AG04449 (cell line): Measurements from ENCODE around the gene SCGB1A1.

Experiments
- CTCF ChIA-PET: fragments of 350-600 bp; formaldehyde crosslinking; extraction: SDS; loops from one replicate; lab custom pipeline; 2021; ENCODE audit warnings: antibody characterized with exemption; lab: Yijun Ruan, JAX
- POLR2A ChIA-PET: fragments of 400-600, 350-600 bp; formaldehyde crosslinking; extraction: SDS; loops from one replicate; lab custom pipeline; 2020; ENCODE audit warnings: antibody characterized with exemption, inconsistent platforms; lab: Yijun Ruan, JAX
- DNase-seq: peaks from one replicate; pipeline ENCODE4 v3.0.0-alpha.2; 2010; ENCODE audit warnings: low read depth, low spot score
- H3K4me3 ChIP-seq: 2 replicates; pipeline ENCODE4 v1.5.1; 2011; ENCODE audit warnings: low read depth, mild to moderate bottlenecking, control low read depth, low read length
- CTCF ChIP-seq: IDR thresholded peaks from one replicate; pipeline ENCODE4 v1.5.1; 2011; ENCODE audit warnings: mild to moderate bottlenecking, moderate library complexity, low read length, control low read depth, inconsistent platforms; ENCODE audit not compliant: insufficient read depth; ENCODE audit errors: missing control alignments

SCGB1A1 gene

GRCh38 chr11:62450543-62451240 is 31.9 kb downstream of the SCGB1A1 start:
- H3K4me3 ChIP-seq, result no peak overlapping the region
- no peak for DNase-seq
- ChIA-PET POLR2A (no interaction called here), CTCF (interaction anchor here (1.4 to 1.9 kb wide), 2 partner anchors 9 to 39 kb away, joined by 3 to 7 read pairs; no protein-coding TSS in a partner anchor)
- no peak for TF ChIP-seq CTCF

GRCh38 chr11:62451241-62451621 is 32.4 kb downstream of the SCGB1A1 start:
- no peak for TF ChIP-seq CTCF
- H3K4me3 ChIP-seq, result no peak overlapping the region
- ChIA-PET POLR2A (no interaction called here), CTCF (interaction anchor here (1.4 to 1.9 kb wide), 2 partner anchors 8 to 38 kb away, joined by 3 to 7 read pairs; no protein-coding TSS in a partner anchor)
- DNase-seq, result no peak

GRCh38 chr11:62452261-62452660 is 33.4 kb downstream of the SCGB1A1 start:
- no peak overlapping the region for H3K4me3 ChIP-seq
- ChIA-PET POLR2A (no interaction called here), CTCF (interaction anchor here (1.2 to 1.5 kb wide), 2 partner anchors 8 to 28 kb away, joined by 3 to 6 read pairs; no protein-coding TSS in a partner anchor)
- DNase-seq, result no peak
- no peak for TF ChIP-seq CTCF

- no peak overlapping the region for H3K4me3 ChIP-seq
- DNase-seq, result no peak
- CTCF ChIA-PET, result interaction anchor here (0.6 to 1.5 kb wide), 5 partner anchors 9 to 100 kb away, joined by 3 to 6 read pairs (median 4); no protein-coding TSS in a partner anchor
- POLR2A ChIA-PET, result interaction anchor here (0.7 kb wide), 1 partner anchor 11 kb away, joined by 3 read pairs; no protein-coding TSS in a partner anchor
- no peak for TF ChIP-seq CTCF
Observed at GRCh38 chr11:62452839-62453468, 34.1 kb downstream of the SCGB1A1 start.

GRCh38 chr11:62456630-62457029 is 37.8 kb downstream of the SCGB1A1 start:
- ChIA-PET CTCF (interaction anchor here (1.3 to 2.0 kb wide), 2 partner anchors 9 to 86 kb away, joined by 3 to 8 read pairs; no protein-coding TSS in a partner anchor), POLR2A (no interaction called here)
- no peak for DNase-seq
- TF ChIP-seq CTCF, result no peak
- H3K4me3 ChIP-seq, result no peak overlapping the region

- no peak overlapping the region for H3K4me3 ChIP-seq
- DNase-seq, result no peak
- POLR2A ChIA-PET, result no interaction called here
- TF ChIP-seq CTCF, result no peak
- CTCF ChIA-PET, result interaction anchor here (0.6 to 2.2 kb wide), 5 partner anchors 8 to 343 kb away, joined by 3 to 11 read pairs (median 7); no protein-coding TSS in a partner anchor
Observed at GRCh38 chr11:62457478-62457877, 38.6 kb downstream of the SCGB1A1 start.
